Dermis blood vessel endothelial cell (primary cell): ENCODE data around the gene CYB5R4. TPM values are rescaled to one million over a fixed set of nuclear protein-coding genes. Genes with fewer than 3 reads are reported as not detected.

ENCODE experiments used
- DNase-seq: peaks from one replicate; pipeline ENCODE4 v3.0.0; 2010
- total RNA-seq: library from RNA; depleted of rRNA; stranded (reverse); fragments of >200 nt; gene quantifications from 2 replicates; pipeline ENCODE4 v1.2.3, GENCODE V29; 2014

CYB5R4 gene, protein sequence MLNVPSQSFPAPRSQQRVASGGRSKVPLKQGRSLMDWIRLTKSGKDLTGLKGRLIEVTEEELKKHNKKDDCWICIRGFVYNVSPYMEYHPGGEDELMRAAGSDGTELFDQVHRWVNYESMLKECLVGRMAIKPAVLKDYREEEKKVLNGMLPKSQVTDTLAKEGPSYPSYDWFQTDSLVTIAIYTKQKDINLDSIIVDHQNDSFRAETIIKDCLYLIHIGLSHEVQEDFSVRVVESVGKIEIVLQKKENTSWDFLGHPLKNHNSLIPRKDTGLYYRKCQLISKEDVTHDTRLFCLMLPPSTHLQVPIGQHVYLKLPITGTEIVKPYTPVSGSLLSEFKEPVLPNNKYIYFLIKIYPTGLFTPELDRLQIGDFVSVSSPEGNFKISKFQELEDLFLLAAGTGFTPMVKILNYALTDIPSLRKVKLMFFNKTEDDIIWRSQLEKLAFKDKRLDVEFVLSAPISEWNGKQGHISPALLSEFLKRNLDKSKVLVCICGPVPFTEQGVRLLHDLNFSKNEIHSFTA
- 2.9 and 13.7 TPM in 2 replicates for total RNA-seq

DNA sequence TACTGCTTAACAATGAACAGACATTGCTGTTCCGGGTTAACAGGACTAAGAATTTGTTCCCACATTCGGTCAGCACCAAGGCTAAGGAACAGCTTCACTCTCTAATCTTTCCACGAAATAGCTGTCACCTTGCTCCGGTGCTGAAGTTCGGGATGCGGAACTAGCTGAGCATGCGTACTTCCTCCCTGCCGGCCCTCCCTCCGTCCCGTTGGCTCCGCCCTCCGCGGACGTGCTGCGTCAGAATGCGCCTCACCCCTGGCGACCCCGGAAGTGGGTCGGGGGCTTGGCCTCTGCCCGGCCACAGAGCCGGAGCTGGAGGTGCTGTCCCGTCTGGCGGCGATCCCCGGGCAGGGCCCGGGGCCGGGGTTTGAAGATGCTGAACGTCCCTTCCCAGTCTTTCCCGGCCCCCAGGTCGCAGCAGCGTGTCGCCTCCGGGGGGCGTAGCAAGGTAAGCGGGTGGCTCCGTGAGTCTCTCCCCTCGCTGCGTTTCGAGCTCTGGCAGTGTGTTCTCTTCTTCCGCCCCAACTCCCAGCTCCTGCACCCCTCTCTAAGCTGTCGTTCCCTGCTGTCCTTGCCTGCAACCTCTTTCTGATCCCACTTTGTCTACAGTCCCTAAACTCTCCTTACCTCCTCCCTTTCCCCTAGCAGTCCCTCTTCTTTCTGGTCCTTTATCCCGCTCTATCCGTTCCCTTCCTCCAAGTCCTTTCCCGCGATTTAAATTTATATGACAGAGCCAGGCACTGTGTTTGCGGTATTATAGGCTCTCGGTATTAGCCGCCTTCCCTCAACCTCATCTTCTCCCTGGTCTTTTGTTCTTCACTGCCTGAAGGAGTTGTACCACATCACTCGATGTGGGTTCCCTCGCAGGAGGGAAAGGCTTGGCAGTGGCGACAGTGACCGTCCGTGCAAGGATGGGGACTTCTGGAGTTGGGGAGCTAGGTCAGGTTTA is at the start of gene CYB5R4:
Gene CYB5R4, plus strand, starts transcription at position 280 of the 949 bp plus-strand sequence. Its CDS starts 94 bp downstream, at position 374.
- peak; percentile 96 for DNase-seq

DNA sequence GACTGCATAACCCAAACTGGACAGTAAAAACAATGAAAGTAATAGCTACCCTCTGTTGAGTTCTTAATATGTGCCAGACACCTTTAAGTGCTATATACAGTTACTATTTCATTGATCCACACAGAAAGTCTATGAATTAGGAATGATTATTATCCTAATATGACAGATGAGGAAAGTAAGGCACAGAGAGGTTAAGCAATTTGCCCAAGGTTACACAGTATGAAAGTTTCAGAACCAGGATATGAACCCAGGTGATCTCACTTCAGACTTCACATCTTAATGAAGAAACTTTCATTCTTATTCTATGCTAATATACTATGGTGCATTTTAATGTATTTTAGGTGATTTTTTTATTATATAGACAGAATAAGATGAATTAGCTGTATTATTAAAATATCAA is 46.9 kb upstream of the CYB5R4 start:
- no peak for DNase-seq

DNA sequence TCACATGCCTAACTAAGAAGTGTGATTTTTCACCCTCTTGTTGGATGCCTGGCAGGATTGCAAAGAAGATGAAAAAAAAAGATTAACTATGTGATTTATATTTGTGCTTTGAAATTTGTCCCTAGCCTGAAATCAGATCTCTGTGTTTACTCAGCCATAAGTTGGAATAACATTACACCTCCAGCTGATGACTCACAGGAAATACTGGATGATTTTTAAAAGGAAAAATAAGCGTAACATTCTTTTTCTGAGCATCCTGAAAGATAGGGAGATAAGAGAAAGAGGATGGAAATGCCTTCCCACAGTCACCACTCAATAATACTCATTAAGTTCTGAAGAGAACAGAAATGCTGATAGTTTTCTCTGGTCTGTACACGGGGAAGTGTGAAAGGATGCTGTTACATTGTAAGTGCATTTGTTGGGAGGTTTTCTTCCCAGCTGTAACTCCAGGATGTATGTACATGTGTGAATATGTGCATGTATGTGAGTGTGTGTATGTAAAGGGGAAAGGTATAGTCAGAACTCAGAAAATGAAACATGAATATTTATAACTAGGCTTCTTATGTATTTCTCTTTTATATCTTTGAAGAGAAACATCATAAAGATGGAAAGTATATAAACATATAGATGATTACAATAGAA is 43.7 kb upstream of the CYB5R4 start:
- peak; percentile 83 for DNase-seq

DNA sequence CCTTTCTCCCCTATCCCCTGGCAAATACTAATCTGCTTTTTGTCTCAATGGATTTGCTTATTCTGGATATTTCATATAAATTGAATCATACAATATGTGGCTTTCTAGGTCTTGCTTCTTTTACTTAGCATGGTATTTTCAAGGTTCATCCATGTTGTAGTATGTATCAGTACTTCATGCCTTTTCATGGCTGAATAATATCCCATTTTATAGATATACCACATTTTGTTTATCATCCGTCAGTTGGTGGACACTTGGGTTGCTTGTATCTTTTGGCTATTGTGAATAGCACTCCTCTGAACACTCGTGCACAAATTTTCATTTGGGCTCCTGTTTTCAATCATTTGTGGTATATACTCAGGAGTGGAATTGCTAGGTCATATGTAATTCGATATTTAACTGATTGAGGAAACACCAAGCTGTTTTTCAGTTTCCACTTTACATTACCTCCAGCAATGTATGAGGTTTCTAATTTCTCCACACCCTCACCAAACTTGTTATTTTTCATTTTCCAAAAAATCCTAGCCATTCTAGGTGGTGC is 36.8 kb upstream of the CYB5R4 start:
- no peak for DNase-seq

DNA sequence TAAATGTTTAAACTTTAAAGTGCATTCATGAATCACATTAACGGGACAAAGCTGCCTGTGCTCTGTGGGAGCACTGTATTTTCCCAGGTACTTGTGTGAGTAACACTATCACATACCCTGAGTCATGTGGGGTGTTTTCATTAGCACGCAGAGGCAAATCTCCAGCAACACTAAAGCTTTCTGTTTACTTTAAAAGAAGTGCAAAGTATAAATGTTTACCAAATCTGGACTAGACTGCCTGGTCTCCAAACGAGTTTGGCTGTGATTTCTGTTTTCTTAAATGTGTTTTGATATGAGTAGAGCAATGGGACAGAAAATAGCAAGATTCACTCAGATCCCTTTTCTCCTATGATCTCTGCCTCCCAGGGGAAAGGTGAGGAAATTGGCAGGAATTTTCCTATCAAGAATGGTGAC is 35.1 kb upstream of the CYB5R4 start:
- DNase-seq: peak; percentile 41

DNA sequence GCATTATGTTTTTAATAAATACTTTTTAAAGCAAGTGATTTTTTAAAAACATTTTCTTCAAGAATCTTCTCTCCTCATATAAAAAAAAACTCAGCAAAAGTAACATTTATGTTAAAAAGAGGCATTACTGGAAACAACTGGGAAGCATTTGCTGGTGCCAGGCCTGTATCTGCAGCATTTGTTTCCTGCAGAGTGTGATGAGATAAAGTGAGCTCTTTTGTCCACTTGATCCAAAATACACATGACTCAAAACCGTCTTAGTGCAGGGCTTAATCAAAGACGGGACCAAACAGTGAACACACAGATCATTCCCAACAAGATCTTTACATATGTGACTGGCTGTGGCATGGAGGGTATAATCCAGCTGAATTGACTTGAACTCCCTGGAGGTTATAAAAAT is 34.7 kb upstream of the CYB5R4 start:
- no peak for DNase-seq

DNA sequence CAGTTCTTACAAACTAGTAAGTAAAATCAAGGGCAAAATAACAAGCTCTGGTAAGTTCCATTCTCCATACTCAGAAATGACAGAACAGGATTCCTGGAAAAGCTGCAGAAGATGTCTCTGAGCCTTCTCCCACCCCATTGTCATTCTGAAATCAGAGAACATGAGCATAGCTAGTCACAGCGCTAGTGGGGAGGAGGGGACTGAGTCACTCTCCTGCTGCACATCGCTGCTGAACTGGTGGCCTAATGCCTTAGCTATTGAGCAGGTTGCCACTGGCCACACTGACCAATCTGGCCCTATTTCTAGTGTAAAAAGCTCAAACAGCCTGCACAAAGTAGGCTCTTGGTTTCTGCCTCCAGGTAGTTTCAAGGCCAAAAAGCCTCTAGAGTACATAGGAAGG is 32.4 kb upstream of the CYB5R4 start:
- no peak for DNase-seq

DNA sequence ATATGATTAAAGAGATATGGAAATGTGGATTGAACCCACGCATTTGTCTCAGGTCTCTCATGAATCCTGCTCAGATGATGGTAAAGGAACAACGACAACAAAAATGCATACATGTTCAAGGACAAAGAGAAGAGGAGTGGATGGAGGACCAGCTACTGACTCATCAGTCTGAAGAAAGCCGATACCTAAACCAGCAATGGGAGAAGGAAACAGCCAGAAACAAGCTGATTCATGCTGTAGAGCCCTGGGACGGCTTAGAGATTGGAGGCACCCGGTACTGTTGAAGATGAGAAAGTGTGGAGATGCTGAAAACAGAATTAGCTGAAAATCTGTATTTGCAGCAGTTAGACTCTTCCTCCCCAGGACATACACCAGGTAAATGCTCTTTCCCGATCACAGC is 20.8 kb upstream of the CYB5R4 start:
- DNase-seq: no peak

DNA sequence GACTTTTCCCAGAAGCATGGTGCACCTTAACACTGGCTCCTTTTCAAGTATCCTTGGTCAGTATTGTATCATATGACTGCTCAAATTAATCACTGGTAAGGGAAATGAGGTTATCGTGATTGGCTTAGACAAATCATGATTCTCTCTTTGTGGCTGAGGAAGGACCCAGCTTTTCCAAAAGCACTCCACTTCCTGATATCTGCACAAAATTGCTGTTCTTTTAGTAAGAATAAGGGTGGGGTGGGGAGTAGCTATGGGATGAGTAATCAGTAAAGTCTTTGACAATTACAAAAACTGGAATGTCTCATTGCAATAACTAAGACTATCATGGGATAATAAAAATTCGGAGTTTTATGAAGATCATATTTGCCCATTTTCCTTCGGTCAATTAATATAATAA is 15.3 kb upstream of the CYB5R4 start:
- DNase-seq: no peak

DNA sequence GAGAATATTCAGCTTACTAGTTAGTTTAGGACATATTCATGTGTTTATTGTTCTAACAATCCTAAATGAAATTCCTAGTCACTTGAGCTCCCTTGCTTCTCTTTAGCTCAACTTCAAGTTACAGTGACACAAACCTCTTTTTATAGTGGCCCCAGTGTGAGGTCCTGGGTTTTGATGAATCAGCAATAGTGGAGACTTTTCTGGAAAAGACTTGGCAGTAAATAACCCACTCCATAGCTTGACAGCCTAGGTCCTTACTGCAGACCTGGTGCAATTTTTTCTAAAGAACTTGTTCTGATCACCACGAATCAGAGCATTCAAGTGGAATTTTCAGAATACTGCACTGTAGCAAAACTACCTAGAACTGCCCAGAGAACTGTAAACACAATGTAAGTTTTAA is 13.2 kb upstream of the CYB5R4 start:
- DNase-seq: no peak

DNA sequence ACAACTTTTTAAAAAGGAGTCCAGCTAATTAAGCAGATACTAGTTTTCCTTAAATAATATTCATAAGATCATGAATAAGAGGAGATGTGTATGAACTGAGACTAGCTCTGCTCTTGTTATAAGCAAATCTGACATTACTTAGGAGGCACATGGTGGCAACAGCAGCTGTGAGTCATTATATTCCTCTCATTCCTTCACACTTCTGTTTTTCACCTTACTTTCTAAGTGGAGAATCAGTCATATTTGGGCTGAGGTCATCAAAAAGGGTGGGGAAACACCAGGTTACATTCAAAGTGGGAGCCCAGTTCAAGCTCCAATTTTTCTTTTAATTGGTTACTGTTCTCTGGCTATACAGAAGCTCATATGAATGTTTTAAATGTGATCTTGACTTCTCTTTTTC is 12.3 kb upstream of the CYB5R4 start:
- DNase-seq: no peak

DNA sequence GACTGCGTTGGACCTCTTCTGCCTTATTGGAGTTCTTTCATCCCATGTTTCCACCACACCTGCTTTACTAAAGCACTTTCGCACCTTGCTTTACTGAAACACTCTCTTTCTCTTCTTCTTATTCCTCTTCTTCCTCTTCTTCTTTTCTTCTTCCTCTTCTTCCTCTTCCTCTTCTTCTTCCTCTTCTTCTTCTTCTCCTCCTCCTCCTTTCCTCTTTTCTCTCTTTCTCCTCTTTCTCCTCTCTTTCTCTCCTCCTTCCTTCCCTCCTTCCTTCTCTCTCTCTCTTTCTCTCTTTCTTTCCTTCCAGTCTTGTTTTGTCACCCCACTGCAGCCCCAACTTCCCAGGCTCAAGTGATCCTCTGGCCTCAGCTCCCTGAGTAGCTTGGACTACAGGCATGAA is 10.4 kb upstream of the CYB5R4 start:
- DNase-seq: no peak

DNA sequence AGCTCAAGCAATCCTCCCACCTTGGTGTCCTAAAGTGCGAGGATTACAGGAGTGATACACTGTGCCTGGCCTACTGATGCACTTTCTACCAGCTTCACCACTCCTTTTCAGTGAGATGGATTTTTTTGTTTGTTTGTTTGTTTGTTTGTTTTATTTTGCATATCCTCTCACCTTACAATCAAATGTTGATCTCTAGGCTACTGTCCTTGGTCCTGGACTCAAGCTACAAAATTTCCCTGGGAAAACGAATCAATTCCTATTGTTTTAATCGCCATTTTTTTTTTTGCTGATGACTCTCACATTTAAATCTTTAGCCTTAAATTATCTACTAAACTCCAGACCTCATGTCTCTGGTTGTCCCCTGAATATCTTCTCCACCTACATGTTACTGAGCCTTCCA is 9.9 kb upstream of the CYB5R4 start:
- DNase-seq: no peak

DNA sequence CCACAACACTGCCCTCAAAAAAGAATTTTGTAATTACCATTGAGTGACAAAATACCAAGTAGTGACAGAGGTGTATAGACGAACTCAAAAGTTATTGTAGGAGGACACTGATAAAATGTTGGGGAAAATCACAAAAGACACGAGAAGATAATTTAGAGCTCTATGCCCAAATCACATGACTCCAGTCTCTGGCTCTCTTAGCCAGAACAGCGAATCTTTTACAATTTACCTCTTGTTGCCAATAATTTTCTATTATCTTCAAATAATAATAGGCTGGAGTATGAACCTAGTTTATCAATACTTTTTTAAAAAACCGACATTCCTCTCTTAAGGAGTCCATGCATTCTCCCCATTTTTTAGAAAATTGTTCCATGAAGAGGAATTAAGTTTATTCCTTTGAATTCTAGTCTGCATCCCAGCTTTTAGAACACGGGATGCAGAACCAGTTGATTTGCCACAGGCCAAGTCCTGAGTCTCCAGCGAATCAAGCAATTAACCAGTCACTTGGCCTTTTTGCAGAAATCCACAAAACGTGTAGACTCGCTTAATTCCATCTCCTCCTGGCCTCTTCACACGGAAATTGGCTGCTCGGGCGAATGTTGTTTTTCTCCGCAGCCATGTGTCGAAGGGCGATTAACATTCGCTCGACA is 6.8 kb upstream of the CYB5R4 start:
- no peak for DNase-seq

DNA sequence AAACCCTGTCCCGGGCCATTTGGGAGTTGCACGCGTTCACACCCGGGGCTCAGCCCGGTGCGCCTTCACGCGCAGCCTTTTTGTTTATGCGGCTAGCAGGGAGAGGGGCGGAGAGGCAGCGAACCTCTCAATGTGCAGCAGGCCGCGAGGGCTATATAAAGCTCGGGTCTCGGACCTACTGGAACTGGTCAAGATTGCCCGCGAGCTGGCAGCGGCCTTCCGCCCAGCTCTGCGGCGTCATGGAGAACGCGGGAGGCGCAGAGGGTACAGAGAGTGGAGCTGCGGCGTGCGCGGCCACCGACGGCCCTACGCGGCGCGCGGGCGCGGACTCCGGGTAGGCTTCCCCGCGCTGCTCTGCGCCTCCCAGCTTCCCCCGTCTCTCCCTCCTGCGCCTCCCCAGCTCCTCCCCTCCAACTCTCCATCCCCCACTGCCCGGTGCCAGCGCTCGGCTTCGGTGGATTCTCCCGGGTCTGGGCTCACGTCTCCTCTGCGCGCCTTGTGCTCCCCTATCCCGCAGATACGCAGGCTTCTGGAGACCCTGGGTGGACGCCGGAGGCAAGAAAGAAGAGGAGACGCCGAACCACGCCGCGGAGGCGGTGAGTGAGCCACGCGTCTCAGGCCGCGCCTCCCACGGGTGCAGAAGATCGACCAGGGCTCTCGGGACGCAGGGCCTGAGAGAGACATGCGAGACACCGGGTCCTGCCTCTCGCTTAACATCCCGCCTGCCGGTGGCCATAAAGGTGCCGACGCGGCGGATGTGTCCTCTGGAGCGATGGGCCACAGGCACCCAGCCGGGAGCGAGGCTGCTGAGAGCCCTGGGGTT is 6.1 kb upstream of the CYB5R4 start, which contains the start of gene RIPPLY2:
Gene RIPPLY2, plus strand, starts transcription at position 183 of the 823 bp plus-strand sequence. Its CDS starts 57 bp downstream, at position 240.
- peak; percentile 47 for DNase-seq

DNA sequence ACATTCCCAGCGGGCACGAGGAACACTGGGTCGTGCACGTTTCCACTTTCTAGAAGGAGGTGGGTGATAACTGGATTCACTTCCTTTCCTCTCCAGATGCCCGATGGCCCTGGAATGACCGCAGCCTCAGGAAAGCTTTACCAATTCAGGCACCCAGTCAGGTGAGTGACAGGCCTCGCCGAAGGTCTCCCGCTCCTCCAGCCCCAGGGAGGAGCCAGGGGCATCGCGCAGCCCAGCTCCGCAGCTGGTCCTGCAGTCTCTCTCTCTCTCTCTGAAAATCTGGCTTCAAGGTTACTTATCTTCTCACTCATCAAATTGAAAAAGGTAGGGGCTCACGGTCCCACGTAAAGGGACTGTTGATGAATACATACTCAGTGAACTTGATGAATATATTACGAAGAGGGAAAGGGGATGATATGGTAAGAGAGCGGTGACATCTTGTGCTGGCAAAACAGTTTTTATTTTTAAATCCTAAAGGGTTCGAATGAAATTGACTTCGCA is 5.4 kb upstream of the CYB5R4 start:
- no peak for DNase-seq

DNA sequence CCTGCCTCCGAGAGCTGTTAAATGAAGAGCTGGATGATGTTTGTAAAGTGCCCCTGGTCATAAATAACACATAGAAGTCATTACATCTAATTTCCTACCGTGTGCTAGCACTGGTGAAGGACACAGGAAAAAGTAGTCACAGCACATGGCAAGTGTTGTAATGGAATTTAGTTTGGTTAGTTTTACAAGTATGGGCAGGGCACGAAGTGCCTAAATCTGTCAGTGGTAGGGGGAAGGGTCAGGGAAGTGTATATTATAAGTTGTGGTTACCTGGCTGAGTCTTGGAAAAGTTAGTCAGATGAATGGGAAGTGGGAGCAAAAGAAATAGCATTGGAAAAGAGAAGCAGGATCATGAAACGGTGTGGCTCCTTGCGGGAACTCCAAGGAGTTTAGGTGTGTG is 4.7 kb upstream of the CYB5R4 start:
- DNase-seq: no peak

DNA sequence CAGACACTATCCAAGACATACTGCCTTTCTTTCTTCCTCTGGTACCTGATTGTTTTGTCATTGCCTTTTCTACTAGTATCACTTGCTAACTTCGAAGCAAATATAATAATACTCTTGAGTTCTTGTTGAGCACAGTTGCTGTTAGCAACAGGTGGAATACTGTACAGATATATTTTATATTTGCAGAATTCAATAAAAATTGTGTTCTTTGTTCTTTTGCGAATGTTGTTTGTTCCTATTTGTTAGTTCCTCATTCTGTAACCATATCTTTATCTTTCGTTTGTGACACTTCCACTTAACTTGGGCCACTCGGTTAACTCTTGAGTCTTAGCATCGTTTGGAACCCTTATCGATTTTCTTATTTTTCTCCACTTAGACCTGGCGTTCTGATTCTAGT is 868 bp downstream of the CYB5R4 start:
- no peak for DNase-seq

DNA sequence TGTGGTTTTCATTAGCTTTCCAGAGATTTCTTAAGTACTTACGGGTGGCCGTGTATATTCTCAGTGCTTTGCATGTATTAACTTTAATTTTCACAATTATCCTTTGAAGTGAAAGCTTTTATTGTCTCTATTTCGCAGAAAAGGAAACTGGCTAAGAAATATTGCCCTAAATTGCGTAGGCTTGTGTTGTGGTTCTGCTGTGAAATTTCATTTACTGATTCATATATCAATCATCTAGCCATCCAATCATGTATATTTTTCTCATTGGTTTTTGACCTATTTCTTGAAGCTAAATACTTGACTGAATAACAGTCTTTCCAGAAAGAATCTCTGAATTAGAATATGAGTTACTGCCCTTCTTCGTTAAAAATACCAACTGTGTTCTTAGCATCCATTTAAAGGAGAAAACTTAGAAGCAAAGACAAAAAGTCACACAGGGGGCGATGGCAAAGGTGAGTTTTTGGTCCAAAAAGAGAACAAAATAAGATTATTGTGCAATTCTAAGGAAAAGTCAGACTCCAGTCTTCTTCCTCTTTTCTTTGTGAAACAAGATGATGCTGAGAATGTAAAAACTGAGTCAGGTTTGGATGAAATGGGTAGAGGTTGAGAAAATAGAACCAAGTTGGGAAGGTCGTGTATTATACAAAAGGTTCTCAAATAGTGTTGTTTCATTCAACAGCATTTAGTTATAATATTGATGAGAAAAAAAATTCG is 1.4 kb downstream of the CYB5R4 start:
- DNase-seq: no peak
